ENCODE data around the gene PLB1. TPM values are rescaled to one million over a fixed set of nuclear protein-coding genes. Genes with fewer than 3 reads are reported as not detected.
A peak's percentile ranks its signal among the peaks of the same experiment; 100 is the strongest.

Gene PLB1
- total RNA-seq, 1 donor from 2014 or later: 2.5 TPM

- H3K36me3 ChIP-seq: no peaks in the 10 kb centered on the region
- H3K27me3 ChIP-seq: no peaks in the 10 kb centered on the region
- no peaks in the 10 kb centered on the region for H3K4me1 ChIP-seq
- H3K4me3 ChIP-seq: no peak overlapping the region
- no peaks in the 10 kb centered on the region for H3K9me3 ChIP-seq
- H3K27ac ChIP-seq: no peak overlapping the region
- intact Hi-C loops (cut with DNase I): no loop called here
- TF ChIP-seq POLR2AphosphoS5 (IDR thresholded peaks at IDR 0.05; ENCODE audit: insufficient read depth in 1 of 2, low read depth in 1 of 2) (no peak), CTCF (IDR thresholded peaks at IDR 0.05) (no peak), POLR2A (IDR thresholded peaks at IDR 0.05) (no peak)
- no peak for DNase-seq (ENCODE audit: extremely low spot score in 2 of 2)
Observed at GRCh38 chr2:28484835-28485234, 11.0 kb upstream of the PLB1 start.

- H3K36me3 ChIP-seq: no peaks in the 10 kb centered on the region
- H3K27ac ChIP-seq: no peak overlapping the region
- intact Hi-C loops (cut with DNase I): no loop called here
- no peaks in the 10 kb centered on the region for H3K9me3 ChIP-seq
- no peak overlapping the region for H3K4me3 ChIP-seq
- H3K27me3 ChIP-seq: no peaks in the 10 kb centered on the region
- no peak for DNase-seq (ENCODE audit: extremely low spot score in 2 of 2)
- TF ChIP-seq POLR2A (IDR thresholded peaks at IDR 0.05) (no peak), POLR2AphosphoS5 (IDR thresholded peaks at IDR 0.05; ENCODE audit: insufficient read depth in 1 of 2, low read depth in 1 of 2) (no peak), CTCF (IDR thresholded peaks at IDR 0.05) (no peak)
- no peaks in the 10 kb centered on the region for H3K4me1 ChIP-seq
Observed at GRCh38 chr2:28486526-28486925, 9.3 kb upstream of the PLB1 start.

- TF ChIP-seq CTCF (IDR thresholded peaks at IDR 0.05): no peak
- no peak for TF ChIP-seq POLR2AphosphoS5 (IDR thresholded peaks at IDR 0.05; ENCODE audit: insufficient read depth in 1 of 2, low read depth in 1 of 2)
- TF ChIP-seq POLR2A (IDR thresholded peaks at IDR 0.05): no peak
- no peak overlapping the region for H3K27ac ChIP-seq
- peak in 1 of 2 donors; percentile 11 for DNase-seq (ENCODE audit: extremely low spot score in 2 of 2)
- no peaks in the 10 kb centered on the region for H3K27me3 ChIP-seq
- no peaks in the 10 kb centered on the region for H3K36me3 ChIP-seq
- intact Hi-C loops (cut with DNase I): no loop called here
- H3K4me3 ChIP-seq: no peak overlapping the region
- H3K4me1 ChIP-seq: no peaks in the 10 kb centered on the region
- no peaks in the 10 kb centered on the region for H3K9me3 ChIP-seq
Observed at GRCh38 chr2:28487258-28487657, 8.6 kb upstream of the PLB1 start.

GRCh38 chr2:28488083-28488830, 7.6 kb upstream of the PLB1 start:
- H3K27me3 ChIP-seq: no peaks in the 10 kb centered on the region
- H3K4me1 ChIP-seq: no peaks in the 10 kb centered on the region
- no peak overlapping the region for H3K27ac ChIP-seq
- no peaks in the 10 kb centered on the region for H3K9me3 ChIP-seq
- no peak for TF ChIP-seq POLR2AphosphoS5 (IDR thresholded peaks at IDR 0.05; ENCODE audit: insufficient read depth in 1 of 2, low read depth in 1 of 2)
- no peak for TF ChIP-seq POLR2A (IDR thresholded peaks at IDR 0.05)
- no peak overlapping the region for H3K4me3 ChIP-seq
- no peaks in the 10 kb centered on the region for H3K36me3 ChIP-seq
- intact Hi-C loops (cut with DNase I): no loop called here
- DNase-seq (ENCODE audit: extremely low spot score in 2 of 2): no peak

- DNase-seq (ENCODE audit: extremely low spot score in 2 of 2): no peak
- intact Hi-C loops (cut with DNase I): no loop called here
- TF ChIP-seq POLR2A (IDR thresholded peaks at IDR 0.05): no peak
- TF ChIP-seq POLR2AphosphoS5 (IDR thresholded peaks at IDR 0.05; ENCODE audit: insufficient read depth in 1 of 2, low read depth in 1 of 2): no peak
- no peak for TF ChIP-seq CTCF (IDR thresholded peaks at IDR 0.05)
- no peak overlapping the region for H3K4me3 ChIP-seq
- no peaks in the 10 kb centered on the region for H3K9me3 ChIP-seq
- H3K27ac ChIP-seq: no peak overlapping the region
- no peaks in the 10 kb centered on the region for H3K27me3 ChIP-seq
- H3K4me1 ChIP-seq: no peaks in the 10 kb centered on the region
- no peaks in the 10 kb centered on the region for H3K36me3 ChIP-seq
Observed at GRCh38 chr2:28488858-28489575, 6.8 kb upstream of the PLB1 start.
